PFSK-1 (cell line): ENCODE results near the gene B4GALT6.

Source experiments
- FOXP2 ChIP-seq: optimal IDR thresholded peaks from 2 replicates; pipeline ENCODE3; 2011; ENCODE audit warnings: borderline replicate concordance, control low read depth, inconsistent platforms; ENCODE audit not compliant: insufficient read depth; ENCODE audit errors: extremely low read length, extremely low read depth
- POLR2AphosphoS5 ChIP-seq: IDR thresholded peaks from 2 replicates; pipeline ENCODE4 v1.6.1; 2012; ENCODE audit warnings: low read depth, mild to moderate bottlenecking, control low read depth, low read length, moderate library complexity
- REST ChIP-seq, 2 experiments: IDR thresholded peaks; 2 replicates each; pipeline versions ENCODE4 v1.6.1 to v1.8.0; 2011 to 2012; ENCODE audit warnings: low read depth in 2 of 2, low read length in 2 of 2, control low read depth in 1 of 2, inconsistent platforms in 1 of 2, mild to moderate bottlenecking in 1 of 2, moderate library complexity in 1 of 2; ENCODE audit not compliant: insufficient read depth in 1 of 2
- SIN3A ChIP-seq: IDR thresholded peaks from 2 replicates; pipeline ENCODE4 v1.6.1; 2012; ENCODE audit warnings: mild to moderate bottlenecking, low read length, moderate library complexity, borderline replicate concordance; ENCODE audit not compliant: insufficient read depth
- TAF1 ChIP-seq: IDR thresholded peaks from 2 replicates; pipeline ENCODE4 v1.6.1; 2012; ENCODE audit warnings: low read length, control low read depth, borderline replicate concordance; ENCODE audit not compliant: insufficient read depth

B4GALT6 gene

GRCh38 chr18:31680433-31680811 lies 4.0 kb downstream of the B4GALT6 start:
- TF ChIP-seq SIN3A, result no peak
- no peak for TF ChIP-seq POLR2AphosphoS5

- TF ChIP-seq POLR2AphosphoS5, result no peak
- TF ChIP-seq REST (IDR thresholded peaks at IDR 0.05; ENCODE audit: insufficient read depth in 1 of 2, low read depth in 2 of 2, low read length in 2 of 2), result no peak
- TF ChIP-seq TAF1, result no peak
- TF ChIP-seq SIN3A, result no peak
- no peak for TF ChIP-seq FOXP2
These were observed 4.5 kb downstream of the B4GALT6 start for GRCh38 chr18:31679791-31680432.

GRCh38 chr18:31679133-31679742 lies 5.1 kb downstream of the B4GALT6 start:
- no peak for TF ChIP-seq REST (IDR thresholded peaks at IDR 0.05; ENCODE audit: insufficient read depth in 1 of 2, low read depth in 2 of 2, low read length in 2 of 2)
- TF ChIP-seq SIN3A, result no peak
- no peak for TF ChIP-seq TAF1
- TF ChIP-seq FOXP2, result no peak
- TF ChIP-seq POLR2AphosphoS5, result no peak

- TF ChIP-seq TAF1 (no peak), REST (IDR thresholded peaks at IDR 0.05; ENCODE audit: insufficient read depth in 1 of 2, low read depth in 2 of 2, low read length in 2 of 2) (no peak), FOXP2 (no peak), SIN3A (no peak), POLR2AphosphoS5 (no peak)
These were observed 6.0 kb downstream of the B4GALT6 start for GRCh38 chr18:31678425-31678824.

- TF ChIP-seq SIN3A, result no peak
- TF ChIP-seq FOXP2, result no peak
- TF ChIP-seq POLR2AphosphoS5, result no peak
- TF ChIP-seq TAF1, result no peak
- TF ChIP-seq REST (IDR thresholded peaks at IDR 0.05; ENCODE audit: insufficient read depth in 1 of 2, low read depth in 2 of 2, low read length in 2 of 2), result no peak
These were observed 6.8 kb downstream of the B4GALT6 start for GRCh38 chr18:31677592-31677991.
